Heart left ventricle (tissue), 13 donors: Measurements from ENCODE around the gene ZNG1C.
"Not testable (repeated sequence)": the region's sequence is repeated elsewhere in the genome, so short reads cannot be mapped to it uniquely, and the experiment has no call there.

Experiments
- POLR2A ChIP-seq, 2 donors: fragments of 450-650 bp; IDR thresholded peaks; one replicate each; pipeline ENCODE4 v1.6.1; 2017; ENCODE audit warnings: antibody characterized with exemption in 2 of 2, mild to moderate bottlenecking in 2 of 2, moderate library complexity in 2 of 2
- TF ChIP-seq, protein P1 (sequence below), 12 donors: fragments of 200-600 bp; sonication (generic) in 4 of 12; IDR thresholded peaks; one replicate each; pipeline versions ENCODE4 v1.5.0 to v1.8.0; 2018 to 2022; ENCODE audit warnings: antibody characterized with exemption in 12 of 12, mild to moderate bottlenecking in 5 of 12
- donor health status: ischemic (EF 13 %, LVEDD 7.1; RV severe dilation, severe dysfunction).
- donor health status: DM: no; HTN: yes; CAD: no.
- donor health status: DM: no; HTN: no; CAD: no.
- donor health status: ischemic (EF 25% LVEDD 6.9; RV normal size, moderate dysfunction).
- donor health status: ischemic (EF 25% LVEDD 5.7; RV mildly dilated, moderate dysfunction).
- donor health status: ischemic (EF 35%, LVEDD 5.7; RV mildly dilated, moderate dysfunction).
- donor health status: nonischemic (EF 11% LVEDD 7.7; RV severe dilation, severe dysfunction).
- donor health status: DM: yes; HTN: yes; CAD: no.
- donor health status: PGD.
- donor health status: ischemic (EF 29% LVEDD 5.4; RV normal size, mild dysfunction).
- donor health status: nonischemic (EF 23%, LVEDD 6.1; RV moderate dilation, normal function).

DNA sequence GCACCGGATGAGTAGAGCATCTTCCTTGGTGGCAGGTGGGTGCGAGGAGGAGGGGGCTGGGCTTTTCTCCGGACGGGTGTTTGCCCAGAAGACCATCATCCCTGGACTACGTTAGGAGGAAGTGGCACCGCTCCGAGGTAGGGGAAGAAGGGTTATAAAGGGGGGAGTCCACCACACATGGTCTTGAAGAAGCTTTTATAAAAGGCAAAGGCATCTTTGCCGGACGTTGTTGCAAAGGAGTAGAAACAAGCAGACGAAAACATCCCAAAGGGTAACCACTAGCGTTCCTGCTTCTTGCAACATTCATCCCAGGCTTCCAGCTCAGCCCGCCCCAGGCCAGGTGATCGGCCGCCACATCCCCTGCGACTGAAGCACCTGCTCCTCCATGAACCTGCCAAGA, 60.8 kb downstream of the ZNG1C start, which contains the start of gene FOXD4L3:
- TF ChIP-seq, protein P1, sequence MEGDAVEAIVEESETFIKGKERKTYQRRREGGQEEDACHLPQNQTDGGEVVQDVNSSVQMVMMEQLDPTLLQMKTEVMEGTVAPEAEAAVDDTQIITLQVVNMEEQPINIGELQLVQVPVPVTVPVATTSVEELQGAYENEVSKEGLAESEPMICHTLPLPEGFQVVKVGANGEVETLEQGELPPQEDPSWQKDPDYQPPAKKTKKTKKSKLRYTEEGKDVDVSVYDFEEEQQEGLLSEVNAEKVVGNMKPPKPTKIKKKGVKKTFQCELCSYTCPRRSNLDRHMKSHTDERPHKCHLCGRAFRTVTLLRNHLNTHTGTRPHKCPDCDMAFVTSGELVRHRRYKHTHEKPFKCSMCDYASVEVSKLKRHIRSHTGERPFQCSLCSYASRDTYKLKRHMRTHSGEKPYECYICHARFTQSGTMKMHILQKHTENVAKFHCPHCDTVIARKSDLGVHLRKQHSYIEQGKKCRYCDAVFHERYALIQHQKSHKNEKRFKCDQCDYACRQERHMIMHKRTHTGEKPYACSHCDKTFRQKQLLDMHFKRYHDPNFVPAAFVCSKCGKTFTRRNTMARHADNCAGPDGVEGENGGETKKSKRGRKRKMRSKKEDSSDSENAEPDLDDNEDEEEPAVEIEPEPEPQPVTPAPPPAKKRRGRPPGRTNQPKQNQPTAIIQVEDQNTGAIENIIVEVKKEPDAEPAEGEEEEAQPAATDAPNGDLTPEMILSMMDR (IDR thresholded peaks at IDR 0.05) = not testable (repeated sequence)
- not testable (repeated sequence) for TF ChIP-seq POLR2A (IDR thresholded peaks at IDR 0.05)
